Activated B cell treated with CpG ODN at 0.5 μM for 24 hours (primary cell): Measurements from ENCODE around the gene RTL10. TPM values are rescaled to one million over a fixed set of nuclear protein-coding genes. Genes with fewer than 3 reads are reported as not detected.

Experiments used
- ATAC-seq: fragments of 200-7000 bp; cut with Tn5 transposase; one replicate; pipeline ENCODE4 v1.10.0; 2021; ENCODE audit warnings: low read depth, mild to moderate bottlenecking, moderate library complexity
- CTCF ChIA-PET: fragments of 350-600 bp; sonication (Branson Sonifier 250); formaldehyde crosslinking; loops from one replicate; lab custom pipeline; 2021; ENCODE audit warnings: antibody characterized with exemption; lab: Charles Lee
- POLR2A ChIA-PET: fragments of 350-600 bp; sonication (Branson Sonifier 250); formaldehyde crosslinking; loops from one replicate; lab custom pipeline; 2021; ENCODE audit warnings: antibody characterized with exemption; lab: Charles Lee
- DNase-seq: peaks from one replicate; pipeline ENCODE4 v3.0.0; 2022
- H3K27ac Mint-ChIP-seq: one replicate; pipeline ENCODE4 v1.8.0; 2020; ENCODE audit warnings: mixed read lengths
- H3K27me3 Mint-ChIP-seq: one replicate; pipeline ENCODE4 v1.8.0; 2021; ENCODE audit warnings: mixed read lengths
- H3K36me3 Mint-ChIP-seq: one replicate; pipeline ENCODE4 v1.8.0; 2021; ENCODE audit warnings: low read depth, mixed read lengths
- H3K4me1 Mint-ChIP-seq: one replicate; pipeline ENCODE4 v1.8.0; 2021; ENCODE audit warnings: mixed read lengths
- H3K4me3 Mint-ChIP-seq: one replicate; pipeline ENCODE4 v1.8.0; 2020; ENCODE audit warnings: mild to moderate bottlenecking, mixed read lengths
- H3K9me3 Mint-ChIP-seq: one replicate; pipeline ENCODE4 v1.8.0; 2020; ENCODE audit warnings: mixed read lengths
- intact Hi-C: fragments of 100-400 bp; cut with micrococcal nuclease; formaldehyde crosslinking; loops from one replicate; pipeline ENCODE4 v1.15.1; 2024
- total RNA-seq: library from RNA; stranded (reverse); gene quantifications from 2 replicates; pipeline ENCODE4 v1.2.3, GENCODE V29; 2022
- TF ChIP-seq, protein P1 (sequence below): fragments of 200-600 bp; IDR thresholded peaks from one replicate; pipeline ENCODE4 v1.8.0; 2022; ENCODE audit warnings: antibody characterized with exemption, mild to moderate bottlenecking

The RTL10 gene
- total RNA-seq, 1 donor from 2014 or later = 12.1 TPM

DNA sequence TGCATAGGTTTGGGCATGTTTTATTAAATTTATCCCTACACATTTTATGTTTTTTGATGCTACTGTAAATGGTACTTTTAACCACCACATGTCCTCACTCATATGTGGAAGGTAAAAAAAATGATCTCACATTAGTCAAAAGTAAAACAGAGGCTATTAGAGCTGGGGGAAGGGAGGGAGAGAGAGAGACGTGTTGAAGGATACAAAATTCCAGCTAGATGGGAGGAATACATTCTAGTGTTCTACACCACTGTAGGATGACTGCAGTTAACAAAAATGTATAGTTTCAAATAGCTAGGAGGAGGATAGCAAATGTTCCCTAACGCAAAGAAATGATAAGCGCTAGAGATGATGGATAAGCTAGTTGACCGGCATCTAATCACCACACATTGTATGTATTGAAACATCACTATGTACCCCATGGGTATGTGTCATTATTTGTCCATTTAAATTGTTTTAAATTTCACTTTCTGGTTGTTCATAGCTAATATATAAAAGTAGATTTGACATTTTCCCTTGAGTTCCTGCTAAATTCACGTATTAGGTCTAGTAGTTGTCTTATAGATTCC lies 9.9 kb upstream of the RTL10 start:
- ChIA-PET CTCF (no interaction called here), POLR2A (no interaction called here)
- Mint-ChIP-seq H3K4me3 (no peak overlapping the region), H3K27me3 (no peaks in the 10 kb centered on the region), H3K27ac (no peak overlapping the region), H3K36me3 (no peaks in the 10 kb centered on the region), H3K9me3 (no peaks in the 10 kb centered on the region), H3K4me1 (no peaks in the 10 kb centered on the region)
- intact Hi-C loops = no loop called here
- DNase-seq (no peak), ATAC-seq (no peak)
- TF ChIP-seq, protein P1, sequence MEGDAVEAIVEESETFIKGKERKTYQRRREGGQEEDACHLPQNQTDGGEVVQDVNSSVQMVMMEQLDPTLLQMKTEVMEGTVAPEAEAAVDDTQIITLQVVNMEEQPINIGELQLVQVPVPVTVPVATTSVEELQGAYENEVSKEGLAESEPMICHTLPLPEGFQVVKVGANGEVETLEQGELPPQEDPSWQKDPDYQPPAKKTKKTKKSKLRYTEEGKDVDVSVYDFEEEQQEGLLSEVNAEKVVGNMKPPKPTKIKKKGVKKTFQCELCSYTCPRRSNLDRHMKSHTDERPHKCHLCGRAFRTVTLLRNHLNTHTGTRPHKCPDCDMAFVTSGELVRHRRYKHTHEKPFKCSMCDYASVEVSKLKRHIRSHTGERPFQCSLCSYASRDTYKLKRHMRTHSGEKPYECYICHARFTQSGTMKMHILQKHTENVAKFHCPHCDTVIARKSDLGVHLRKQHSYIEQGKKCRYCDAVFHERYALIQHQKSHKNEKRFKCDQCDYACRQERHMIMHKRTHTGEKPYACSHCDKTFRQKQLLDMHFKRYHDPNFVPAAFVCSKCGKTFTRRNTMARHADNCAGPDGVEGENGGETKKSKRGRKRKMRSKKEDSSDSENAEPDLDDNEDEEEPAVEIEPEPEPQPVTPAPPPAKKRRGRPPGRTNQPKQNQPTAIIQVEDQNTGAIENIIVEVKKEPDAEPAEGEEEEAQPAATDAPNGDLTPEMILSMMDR = no peak

DNA sequence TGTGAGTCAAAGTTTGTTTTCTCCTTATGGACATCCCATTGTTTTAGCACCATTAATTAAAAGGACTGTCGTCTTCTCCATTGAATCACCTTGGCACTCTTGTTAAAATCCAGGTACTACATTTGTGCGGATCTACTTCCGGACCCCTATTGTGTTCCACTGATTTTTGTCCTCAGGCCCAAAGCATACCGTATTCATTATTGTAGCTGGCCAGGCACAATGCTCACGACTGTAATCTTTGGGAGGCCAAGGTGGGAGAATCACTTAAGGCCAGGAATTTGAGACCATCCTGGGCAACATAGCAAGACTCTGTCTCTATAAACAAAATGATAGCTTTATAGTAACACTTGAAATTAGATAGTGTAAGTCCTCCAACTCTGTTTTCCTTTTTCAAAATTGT lies 8.9 kb upstream of the RTL10 start:
- no peak overlapping the region for H3K4me3 Mint-ChIP-seq
- H3K36me3 Mint-ChIP-seq = no peaks in the 10 kb centered on the region
- H3K4me1 Mint-ChIP-seq = no peaks in the 10 kb centered on the region
- ChIA-PET POLR2A (no interaction called here), CTCF (no interaction called here)
- TF ChIP-seq, protein P1 = no peak
- no peaks in the 10 kb centered on the region for H3K27me3 Mint-ChIP-seq
- H3K9me3 Mint-ChIP-seq = no peaks in the 10 kb centered on the region
- intact Hi-C loops = no loop called here
- DNase-seq = no peak
- no peak overlapping the region for H3K27ac Mint-ChIP-seq
- ATAC-seq = no peak

DNA sequence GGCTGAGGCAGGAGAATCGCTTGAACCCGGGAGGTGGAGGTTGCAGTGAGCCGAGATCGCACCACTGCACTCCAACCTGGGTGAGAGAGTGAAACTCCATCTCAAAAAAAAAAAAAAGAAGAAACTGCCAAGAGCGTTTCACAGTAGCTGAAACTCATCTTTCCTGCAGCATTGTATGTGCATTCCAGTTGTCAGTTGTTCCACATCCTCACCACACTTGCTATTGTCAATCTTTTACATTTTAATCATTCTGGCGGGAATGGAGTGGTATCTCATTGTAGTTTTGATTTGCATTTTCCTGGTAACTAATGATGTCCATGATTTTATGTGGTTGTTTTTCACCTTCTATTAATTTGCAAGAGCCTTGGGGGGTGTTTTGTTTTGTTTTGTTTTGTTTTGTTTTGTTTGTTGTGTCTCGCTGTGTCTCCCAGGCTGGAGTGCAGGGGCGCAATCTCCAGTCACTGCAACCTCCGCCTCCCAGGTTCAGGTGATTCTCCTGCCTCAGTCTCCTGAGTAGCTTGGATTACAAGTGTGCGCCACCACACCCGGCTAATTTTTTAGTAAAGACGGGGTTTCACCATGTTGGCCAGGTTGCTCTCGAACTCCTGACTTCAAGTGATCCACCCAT lies 8.1 kb upstream of the RTL10 start:
- H3K27ac Mint-ChIP-seq = no peak overlapping the region
- no peaks in the 10 kb centered on the region for H3K9me3 Mint-ChIP-seq
- no peaks in the 10 kb centered on the region for H3K36me3 Mint-ChIP-seq
- intact Hi-C loops = no loop called here
- ChIA-PET POLR2A (no interaction called here), CTCF (no interaction called here)
- ATAC-seq (no peak), DNase-seq (no peak)
- H3K4me3 Mint-ChIP-seq = no peak overlapping the region
- no peaks in the 10 kb centered on the region for H3K4me1 Mint-ChIP-seq
- TF ChIP-seq, protein P1 = no peak
- H3K27me3 Mint-ChIP-seq = no peaks in the 10 kb centered on the region

DNA sequence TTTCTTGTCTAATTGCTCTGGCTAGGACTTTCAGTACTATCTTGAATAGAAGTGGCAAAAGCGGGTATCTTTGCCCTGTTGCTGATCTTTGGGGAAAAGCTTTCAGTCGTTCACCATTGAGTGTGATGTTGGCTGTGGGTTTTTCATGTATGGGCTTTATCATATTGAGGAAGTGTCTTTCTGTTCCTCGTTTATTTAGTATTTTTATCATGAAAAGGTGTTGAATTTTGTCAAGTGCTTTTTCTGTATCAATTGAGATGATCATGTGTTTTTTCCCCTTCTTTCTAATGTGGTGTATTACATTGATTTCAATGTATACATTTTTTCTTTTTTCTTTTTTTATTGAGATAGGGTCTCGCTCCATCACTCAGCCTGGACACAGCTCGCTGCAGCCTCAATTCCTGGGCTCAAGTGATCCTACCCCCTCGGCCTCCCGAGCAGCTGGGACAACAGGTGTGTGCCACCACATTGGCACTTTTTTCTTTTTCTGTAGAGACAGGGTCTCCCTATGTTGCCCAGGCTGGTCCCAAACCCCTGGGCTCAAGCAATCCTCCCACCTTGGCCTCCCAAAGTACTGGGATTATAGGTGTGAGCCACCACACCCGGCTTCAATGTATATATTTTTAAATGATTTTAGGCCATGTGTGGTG lies 5.3 kb upstream of the RTL10 start:
- DNase-seq = no peak

DNA sequence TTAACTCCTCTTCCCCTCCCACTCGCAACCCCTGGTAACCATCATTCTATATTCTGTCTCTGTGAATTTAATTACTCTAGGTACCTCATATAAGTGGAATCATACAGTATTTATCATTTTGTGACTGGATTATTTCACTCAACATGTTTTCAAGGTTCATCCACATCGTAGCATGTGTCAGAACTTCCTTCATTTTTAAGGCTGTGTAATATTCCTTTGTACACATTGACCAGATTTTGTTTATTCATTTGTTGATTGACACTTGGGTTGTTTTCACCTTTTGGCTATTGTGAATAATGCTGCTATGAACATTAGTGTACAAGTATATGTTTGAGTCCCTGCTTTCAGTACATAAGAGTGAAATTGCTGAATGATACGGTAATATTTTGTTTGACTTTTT lies 2.7 kb upstream of the RTL10 start:
- peak overlapping the region; percentile 10 for H3K27ac Mint-ChIP-seq
- peaks cover 37% of the 10 kb centered on the region for H3K4me1 Mint-ChIP-seq
- ATAC-seq = no peak
- intact Hi-C loops = loop anchor here (5.0 kb wide), 3 partner anchors 100 to 845 kb away; partner anchors contain the start of gene SLC25A1
- POLR2A ChIA-PET = no interaction called here
- H3K27me3 Mint-ChIP-seq = no peaks in the 10 kb centered on the region
- no peaks in the 10 kb centered on the region for H3K36me3 Mint-ChIP-seq
- H3K4me3 Mint-ChIP-seq = no peak overlapping the region
- CTCF ChIA-PET = no interaction called here
- no peaks in the 10 kb centered on the region for H3K9me3 Mint-ChIP-seq
- TF ChIP-seq, protein P1 = no peak
- DNase-seq = no peak

More for the DNA sequence above, 5.3 kb upstream of the RTL10 start:
- Mint-ChIP-seq H3K36me3 (no peaks in the 10 kb centered on the region), H3K27me3 (no peaks in the 10 kb centered on the region), H3K27ac (no peak overlapping the region), H3K4me1 (peaks cover 19% of the 10 kb centered on the region), H3K4me3 (no peak overlapping the region), H3K9me3 (no peaks in the 10 kb centered on the region)
- TF ChIP-seq, protein P1 = no peak
- ATAC-seq = no peak
- POLR2A ChIA-PET = no interaction called here
- CTCF ChIA-PET = no interaction called here
- intact Hi-C loops = loop anchor here (5.0 kb wide), 3 partner anchors 103 to 842 kb away; partner anchors contain the start of gene SLC25A1
